LHCN-M2 (cell line): ENCODE data around the gene MITD1. TPM values are rescaled to one million over a fixed set of nuclear protein-coding genes. Genes with fewer than 3 reads are reported as not detected.
A peak's percentile ranks its signal among the peaks of the same experiment; 100 is the strongest.
"Not testable (repeated sequence)": the region's sequence is repeated elsewhere in the genome, so short reads cannot be mapped to it uniquely, and the experiment has no call there.

Experiments used
- DNase-seq: peaks from one replicate; pipeline ENCODE4 v3.0.0-alpha.2; 2012; ENCODE audit warnings: low read depth
- total RNA-seq: library from RNA; depleted of rRNA; stranded (reverse); fragments of >200 nt; gene quantifications from 2 replicates; pipeline ENCODE4 v1.2.3, GENCODE V29; 2014; rRNA removed

Gene MITD1
- total RNA-seq, 1 experiment from 2014 or later: 29.0 TPM

GRCh38 chr2:99154643-99155536 lies 26.0 kb downstream of the MITD1 start, which contains the start of the genes LIPT1 and TSGA10:
Gene LIPT1 (plus strand): TSS chr2:99154967. CDS start chr2:99161958, 6,991 bp downstream.
Gene TSGA10 (minus strand): TSS chr2:99154942. CDS start chr2:99109439, 45,503 bp downstream.
- peak; percentile 85 for DNase-seq

DNA sequence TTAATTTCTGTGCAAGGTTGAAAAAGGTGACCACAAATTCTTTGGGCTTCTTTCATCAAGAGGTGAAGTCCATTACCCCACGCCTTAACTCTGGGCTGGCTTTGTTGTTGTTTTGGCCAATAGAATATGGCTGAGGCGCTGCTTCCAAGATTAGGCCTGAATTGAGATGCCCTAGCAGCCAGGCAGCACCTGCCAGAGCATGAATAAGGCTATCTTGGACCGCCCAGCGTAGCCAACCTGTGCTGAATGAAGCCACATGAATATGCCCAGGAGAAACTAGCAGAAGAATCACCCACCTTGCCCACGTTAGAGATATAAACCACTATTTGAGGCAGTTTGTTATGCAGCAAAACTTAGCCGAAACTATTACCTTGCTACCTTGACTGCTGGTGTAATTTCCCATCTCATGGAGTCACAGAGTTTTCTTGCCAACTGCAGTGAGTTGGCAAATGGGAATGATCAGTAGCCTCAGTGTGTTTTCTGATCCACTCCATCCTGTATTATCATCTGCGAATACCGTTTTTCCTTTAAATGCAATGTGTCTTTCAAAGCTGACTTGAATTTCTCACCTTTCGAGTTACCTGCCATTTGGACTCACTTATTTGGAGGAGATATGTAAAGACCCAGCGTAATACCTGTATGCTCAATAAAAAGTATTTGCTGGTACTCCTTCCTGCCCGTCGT lies 26.8 kb downstream of the MITD1 start:
- no peak for DNase-seq

DNA sequence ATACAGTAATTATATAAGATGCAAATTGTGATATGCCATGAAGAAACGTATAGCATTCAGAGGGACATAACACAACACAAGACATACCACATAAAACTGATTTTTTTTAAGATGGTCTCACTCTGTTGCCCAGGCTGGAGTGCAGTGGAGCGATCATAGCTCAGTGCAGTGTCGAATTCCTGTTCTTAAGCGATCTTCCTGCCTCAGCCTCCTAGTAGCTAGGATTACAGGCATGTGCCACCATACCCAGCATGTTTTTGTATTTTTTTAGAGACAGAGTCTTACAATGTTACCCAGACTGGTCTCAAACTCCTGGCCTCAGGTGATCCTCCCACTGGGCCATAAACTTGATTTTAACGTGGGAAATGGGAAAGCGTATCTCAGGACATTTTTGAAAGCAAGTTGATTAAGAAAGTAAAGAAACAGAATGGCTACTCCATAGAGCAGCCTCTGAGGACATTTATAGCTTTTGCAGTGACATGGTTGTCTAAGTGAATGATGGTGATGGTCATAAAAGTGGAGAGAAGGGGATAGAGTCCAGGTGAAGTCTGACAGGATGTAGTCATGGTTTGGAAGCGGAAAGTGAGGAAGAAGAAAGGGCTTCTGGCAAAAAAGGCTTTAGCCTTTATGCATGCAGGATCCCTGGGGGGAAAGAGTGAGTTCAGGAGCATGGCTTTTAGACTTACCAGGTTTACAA lies 28.5 kb downstream of the MITD1 start:
- no peak for DNase-seq

DNA sequence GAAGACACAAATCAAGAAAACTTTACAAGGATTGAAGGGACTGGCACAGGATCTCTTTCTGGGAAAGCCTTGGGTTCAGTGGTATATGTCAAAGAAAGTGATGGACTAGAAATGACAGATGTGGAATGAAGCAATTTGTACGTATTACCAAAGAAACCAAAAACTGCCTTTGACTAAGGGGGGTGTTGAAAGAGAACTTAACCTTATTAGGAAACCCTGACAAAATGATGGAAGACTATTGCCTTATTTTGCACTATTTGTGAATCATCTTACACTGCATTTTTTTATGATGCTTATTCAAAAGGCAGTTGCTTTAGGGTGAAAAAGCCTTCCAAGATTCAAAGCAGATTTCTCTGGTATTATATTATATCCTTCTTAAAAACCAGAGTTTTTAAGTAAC lies 30.2 kb downstream of the MITD1 start:
- peak; percentile 54 for DNase-seq

DNA sequence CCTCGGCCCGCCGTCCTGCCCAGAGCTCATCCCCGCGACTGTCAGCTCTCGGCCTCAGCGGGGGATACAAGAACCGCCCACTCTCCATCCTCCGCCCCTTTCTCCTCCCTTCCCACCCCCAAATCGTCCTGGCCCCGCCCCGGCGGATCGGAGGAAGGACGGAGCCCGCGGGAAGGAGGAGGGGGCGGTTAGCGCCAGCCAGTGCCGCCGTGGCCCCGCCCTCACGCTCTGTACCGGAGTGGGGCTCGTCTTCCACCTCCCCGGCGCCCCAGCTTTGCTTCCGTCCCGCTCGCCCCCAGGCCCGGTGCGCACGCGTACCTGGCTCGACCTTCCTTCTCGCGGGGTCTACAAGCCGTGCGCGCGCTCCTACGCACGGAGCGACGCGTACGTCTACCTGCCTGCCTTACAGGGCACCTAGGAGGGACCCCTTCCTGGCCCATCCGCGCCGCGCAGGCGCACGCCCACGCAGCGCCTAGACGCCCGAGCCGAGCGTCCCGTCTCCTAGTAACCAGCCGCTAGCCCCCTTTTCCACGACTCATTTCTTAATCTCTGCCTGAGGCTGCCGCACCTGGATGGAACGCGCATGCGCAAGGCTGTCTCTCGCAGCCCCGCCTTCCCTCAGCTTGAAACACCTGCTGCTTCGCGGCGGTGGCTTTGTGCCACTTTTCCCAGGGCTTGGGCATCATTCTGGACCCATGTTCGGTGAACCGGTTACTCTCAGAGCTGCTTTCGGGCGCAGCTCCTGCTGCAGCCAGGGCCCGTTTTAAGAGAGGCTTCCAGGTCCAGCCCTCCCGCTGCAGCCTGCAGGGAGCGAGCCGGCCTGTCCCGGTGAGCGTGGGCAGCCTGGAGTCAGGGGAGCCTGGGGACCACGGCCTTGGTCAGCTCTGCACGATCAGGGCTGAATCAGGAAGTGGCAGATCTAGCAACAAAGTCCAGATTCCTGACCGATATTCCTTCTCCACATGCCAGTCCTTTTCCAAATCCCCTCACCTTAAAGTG lies 39.4 kb downstream of the MITD1 start, which contains the start of gene C2orf15:
Gene C2orf15, plus strand, starts transcription at position 598 of the 999 bp plus-strand sequence. CDS start 8,852 bp downstream, outside the sequence.
- DNase-seq: peak; percentile 78

DNA sequence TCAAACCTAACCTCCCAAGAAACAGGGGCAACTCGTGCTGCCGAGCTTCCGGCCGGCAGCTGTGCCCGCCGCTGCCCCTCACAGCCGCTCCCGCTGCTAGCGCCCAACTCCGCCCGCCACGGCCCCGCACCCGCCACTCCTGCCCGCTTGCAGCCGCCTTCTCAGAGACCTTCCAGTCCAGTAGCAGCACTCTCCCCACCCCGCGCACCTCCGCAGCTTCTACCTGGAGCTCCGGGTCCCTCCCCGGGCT lies 40.1 kb downstream of the MITD1 start:
- peak; percentile 39 for DNase-seq

DNA sequence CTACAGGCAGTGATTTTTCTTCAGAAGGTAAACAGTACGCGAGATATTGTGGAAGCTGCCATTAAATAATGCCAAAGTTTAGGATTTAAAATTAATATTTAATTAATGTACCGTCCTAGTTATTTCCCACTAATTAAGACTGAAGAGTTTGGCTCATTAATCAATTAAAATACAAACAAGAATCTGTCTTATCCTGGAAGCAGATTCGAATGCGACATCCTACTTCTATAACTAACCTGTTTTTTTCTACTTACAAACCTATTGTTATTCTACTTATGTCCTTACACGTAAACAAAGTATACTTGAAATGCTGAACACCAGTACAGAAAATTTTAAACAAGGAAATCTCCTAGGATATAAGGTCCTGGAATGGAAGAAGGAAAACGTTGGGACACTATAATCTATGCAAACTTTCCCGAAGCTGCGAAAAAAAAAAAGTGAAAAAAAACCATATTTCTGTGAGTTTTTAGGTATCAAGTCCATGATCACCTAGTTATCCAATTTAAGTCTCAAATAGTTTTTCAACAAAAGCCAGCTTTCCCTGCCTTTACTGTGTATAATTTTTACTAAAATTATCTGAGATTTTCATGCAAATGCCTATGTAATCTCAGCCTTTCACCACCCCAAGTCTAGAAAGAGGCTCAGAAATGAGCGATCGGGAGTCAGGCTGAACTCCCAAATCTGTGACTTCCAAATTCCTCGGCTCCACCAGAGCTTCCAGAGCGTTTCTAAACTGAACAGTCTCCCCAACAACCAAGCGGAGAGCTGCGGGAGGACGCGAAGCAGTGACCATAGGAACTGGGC lies 40.6 kb downstream of the MITD1 start:
- DNase-seq: no peak

GRCh38 chr2:99139003-99139402 lies 41.9 kb downstream of the MITD1 start:
- DNase-seq: no peak

GRCh38 chr2:99135044-99135556 lies 45.8 kb downstream of the MITD1 start:
- not testable (repeated sequence) for DNase-seq

GRCh38 chr2:99127981-99128380 lies 52.9 kb downstream of the MITD1 start:
- peak; percentile 3 for DNase-seq

Other genes starting within 250 kb of the MITD1 start
- not detected in 2 replicates for gene CRACDL, start 244.8 kb downstream of the MITD1 start, total RNA-seq
- not detected in 2 replicates for gene C2orf15, start 39.4 kb downstream of the MITD1 start, total RNA-seq
- gene TSGA10, start 26.1 kb downstream of the MITD1 start, total RNA-seq: 1.5 and 2.5 TPM in 2 replicates
- gene LIPT1, start 26.1 kb downstream of the MITD1 start, total RNA-seq: 5.2 and 7.1 TPM in 2 replicates
- gene MRPL30, start 126 bp upstream of the MITD1 start, total RNA-seq: 36.9 and 38.6 TPM in 2 replicates
- not detected in 2 replicates for gene LYG2, start 74.6 kb upstream of the MITD1 start, total RNA-seq
- 0.26 and 0.86 TPM in 2 replicates for gene LYG1, start 120.1 kb upstream of the MITD1 start, total RNA-seq
- gene TXNDC9, start 155.3 kb upstream of the MITD1 start, total RNA-seq: 56.7 and 74.7 TPM in 2 replicates
- gene EIF5B, start 156.3 kb upstream of the MITD1 start, total RNA-seq: 13.7 and 25.2 TPM in 2 replicates